Activated naive CD8-positive, alpha-beta T cell treated with anti-CD3 and anti-CD28 coated beads, Interleukin-2, amount 50 U/mL, for 24 hours (primary cell): ENCODE measurements around the gene SMPX.

Source experiments
- ATAC-seq: fragments of 150-1000 bp; cut with Tn5 transposase; one replicate; pipeline ENCODE4 v1.10.0; 2021
- DNase-seq: peaks from one replicate; pipeline ENCODE4 v3.0.0; 2021
- H3K27ac Mint-ChIP-seq: one replicate; pipeline ENCODE4 v1.8.0; 2021; ENCODE audit warnings: mild to moderate bottlenecking, mixed read lengths
- H3K27me3 Mint-ChIP-seq: one replicate; pipeline ENCODE4 v1.8.0; 2021; ENCODE audit warnings: mixed read lengths
- H3K36me3 Mint-ChIP-seq: one replicate; pipeline ENCODE4 v1.8.0; 2021; ENCODE audit warnings: low read depth, mixed read lengths
- H3K4me1 Mint-ChIP-seq: one replicate; pipeline ENCODE4 v1.8.0; 2021; ENCODE audit warnings: mixed read lengths
- H3K4me3 Mint-ChIP-seq: one replicate; pipeline ENCODE4 v1.8.0; 2021; ENCODE audit warnings: mild to moderate bottlenecking, moderate library complexity, mixed read lengths
- H3K9me3 Mint-ChIP-seq: one replicate; pipeline ENCODE4 v1.8.0; 2021; ENCODE audit warnings: mixed read lengths

Gene SMPX

GRCh38 chrX:21735768-21736127 is 22.2 kb downstream of the SMPX start:
- Mint-ChIP-seq H3K4me3 (no peak overlapping the region), H3K27me3 (peaks cover 3% of the 10 kb centered on the region), H3K4me1 (no peaks in the 10 kb centered on the region), H3K9me3 (no peaks in the 10 kb centered on the region), H3K36me3 (no peaks in the 10 kb centered on the region), H3K27ac (no peak overlapping the region)
- DNase-seq: no peak
- ATAC-seq: no peak

DNA sequence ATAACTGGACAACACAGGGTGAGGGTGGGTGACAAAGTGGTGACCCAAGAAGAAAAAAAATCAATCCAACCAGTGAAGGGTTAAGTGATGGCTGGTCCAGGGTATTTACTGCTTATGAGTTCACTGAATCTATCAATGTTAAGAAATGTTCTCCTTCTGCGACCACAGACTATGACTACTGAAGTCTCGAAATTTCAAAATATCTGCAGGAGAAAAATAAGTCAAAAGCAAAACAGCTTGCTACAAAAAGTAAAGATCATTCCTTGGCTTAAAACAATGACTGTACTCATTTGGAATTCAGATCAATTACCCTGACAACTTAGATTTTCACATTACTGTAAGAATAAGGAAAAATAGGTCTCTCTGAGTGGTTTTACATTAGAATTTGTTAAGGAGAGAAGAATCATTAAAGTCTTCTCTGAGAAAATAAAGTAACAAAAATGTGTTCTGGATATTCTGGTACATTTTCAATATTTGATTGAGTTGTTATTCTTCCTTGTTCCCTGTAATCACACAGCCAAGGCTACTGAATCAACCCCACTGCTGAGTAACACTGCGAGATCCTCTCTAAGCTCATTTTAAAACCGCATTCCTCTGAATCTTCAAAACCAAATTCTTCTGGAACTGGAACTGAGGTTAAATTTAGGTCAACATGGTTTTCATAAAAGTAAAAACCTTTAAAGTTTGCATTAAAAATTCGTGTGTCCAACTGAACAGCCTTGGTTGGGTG is 22.7 kb downstream of the SMPX start:
- no peaks in the 10 kb centered on the region for H3K9me3 Mint-ChIP-seq
- DNase-seq (no peak), ATAC-seq (no peak)
- no peak overlapping the region for H3K27ac Mint-ChIP-seq
- no peak overlapping the region for H3K4me3 Mint-ChIP-seq
- no peaks in the 10 kb centered on the region for H3K4me1 Mint-ChIP-seq
- no peaks in the 10 kb centered on the region for H3K36me3 Mint-ChIP-seq
- H3K27me3 Mint-ChIP-seq: peaks cover 3% of the 10 kb centered on the region

DNA sequence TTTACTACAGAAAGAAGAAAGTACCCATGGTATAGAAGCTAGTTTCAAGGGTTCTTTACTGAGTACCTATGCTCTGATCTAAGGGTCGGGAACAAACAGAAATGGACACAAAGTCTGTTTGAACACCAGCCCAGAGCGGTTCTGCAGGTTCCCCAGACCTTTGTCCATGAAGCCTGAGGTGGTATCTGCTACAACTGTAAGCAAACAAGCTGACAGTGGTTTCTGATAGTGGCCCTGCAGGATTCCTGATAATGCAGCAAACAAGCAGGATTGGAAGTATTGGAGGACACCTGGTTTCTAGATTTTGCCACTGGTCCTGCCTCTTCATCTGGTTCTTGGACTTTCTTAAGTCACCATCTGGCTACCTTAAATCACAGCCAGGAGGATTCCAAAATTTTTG is 23.7 kb downstream of the SMPX start:
- H3K4me3 Mint-ChIP-seq: no peak overlapping the region
- ATAC-seq (no peak), DNase-seq (no peak)
- no peaks in the 10 kb centered on the region for H3K9me3 Mint-ChIP-seq
- H3K36me3 Mint-ChIP-seq: no peaks in the 10 kb centered on the region
- no peaks in the 10 kb centered on the region for H3K4me1 Mint-ChIP-seq
- H3K27me3 Mint-ChIP-seq: peaks cover 3% of the 10 kb centered on the region
- no peak overlapping the region for H3K27ac Mint-ChIP-seq

DNA sequence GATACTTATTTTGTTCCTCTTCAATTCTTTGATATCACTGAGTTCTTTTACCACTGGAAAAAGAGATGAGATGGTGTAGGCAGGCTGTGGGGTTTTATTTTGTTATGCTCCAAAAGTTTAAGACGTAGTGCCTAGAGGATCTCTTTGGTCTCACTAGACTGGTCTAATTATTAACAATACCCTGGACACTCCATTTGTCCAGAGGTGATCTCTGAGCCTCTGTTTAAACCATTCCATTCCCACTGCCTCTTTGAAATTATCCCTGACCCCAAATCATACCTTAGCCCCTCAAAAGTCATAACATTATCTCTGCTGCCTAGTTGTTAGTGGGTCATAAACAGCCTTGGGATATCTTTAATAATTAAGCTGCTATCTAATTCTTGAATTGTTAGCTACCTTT is 24.2 kb downstream of the SMPX start:
- peaks cover 6% of the 10 kb centered on the region for H3K27me3 Mint-ChIP-seq
- H3K4me3 Mint-ChIP-seq: no peak overlapping the region
- no peaks in the 10 kb centered on the region for H3K36me3 Mint-ChIP-seq
- H3K9me3 Mint-ChIP-seq: no peaks in the 10 kb centered on the region
- H3K4me1 Mint-ChIP-seq: no peaks in the 10 kb centered on the region
- no peak overlapping the region for H3K27ac Mint-ChIP-seq
- ATAC-seq (no peak), DNase-seq (no peak)

DNA sequence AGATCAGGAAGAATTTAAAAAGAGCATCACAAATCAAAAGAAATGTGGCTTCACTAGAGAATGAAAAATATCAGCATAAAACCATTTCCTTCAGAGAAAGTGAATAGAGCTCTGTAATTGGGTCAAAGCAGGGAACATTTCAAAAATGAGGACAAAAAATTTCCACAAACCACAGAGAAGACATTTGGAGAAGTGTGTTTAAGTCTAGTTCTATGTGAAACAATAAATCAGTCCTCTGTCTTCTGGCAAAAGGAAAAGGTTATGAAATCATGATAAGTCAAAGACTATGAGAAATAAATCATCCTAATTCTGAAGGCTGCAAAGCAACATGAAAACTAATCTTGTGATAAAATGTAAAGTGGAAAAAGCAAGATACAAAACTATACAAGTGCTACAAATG is 27.9 kb downstream of the SMPX start:
- Mint-ChIP-seq H3K27me3 (peaks cover 4% of the 10 kb centered on the region), H3K36me3 (no peaks in the 10 kb centered on the region), H3K4me1 (no peaks in the 10 kb centered on the region), H3K4me3 (no peak overlapping the region), H3K27ac (no peak overlapping the region), H3K9me3 (no peaks in the 10 kb centered on the region)
- DNase-seq (no peak), ATAC-seq (no peak)

- H3K9me3 Mint-ChIP-seq: no peaks in the 10 kb centered on the region
- H3K36me3 Mint-ChIP-seq: no peaks in the 10 kb centered on the region
- ATAC-seq (no peak), DNase-seq (no peak)
- H3K4me3 Mint-ChIP-seq: no peak overlapping the region
- H3K4me1 Mint-ChIP-seq: no peaks in the 10 kb centered on the region
- no peak overlapping the region for H3K27ac Mint-ChIP-seq
- H3K27me3 Mint-ChIP-seq: peaks cover 4% of the 10 kb centered on the region
These were observed 29.5 kb downstream of the SMPX start for GRCh38 chrX:21728276-21728968.

GRCh38 chrX:21725916-21726315 is 32.0 kb downstream of the SMPX start:
- Mint-ChIP-seq H3K27ac (no peak overlapping the region), H3K4me3 (no peak overlapping the region), H3K36me3 (no peaks in the 10 kb centered on the region), H3K27me3 (peaks cover 4% of the 10 kb centered on the region), H3K9me3 (no peaks in the 10 kb centered on the region), H3K4me1 (no peaks in the 10 kb centered on the region)
- DNase-seq (no peak), ATAC-seq (no peak)

DNA sequence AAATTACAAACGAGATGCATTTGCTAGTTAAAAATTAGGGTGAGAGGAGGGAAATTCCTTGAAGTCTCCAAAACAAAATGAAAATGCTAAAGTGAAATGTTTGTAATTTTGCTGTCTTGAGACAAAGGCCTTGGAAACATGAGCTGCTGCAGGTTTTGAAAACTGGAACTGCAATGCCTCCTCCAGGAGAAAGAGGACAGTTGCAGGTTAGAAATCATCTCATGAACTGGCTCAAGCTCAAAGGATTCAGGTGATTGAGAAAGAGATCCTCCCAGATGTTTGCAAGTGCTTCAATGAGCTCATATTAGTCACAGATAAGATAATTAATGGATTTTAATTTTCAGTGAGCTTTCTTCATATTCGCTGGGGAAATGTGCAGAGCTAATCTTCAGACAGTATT is 32.4 kb downstream of the SMPX start:
- H3K4me3 Mint-ChIP-seq: no peak overlapping the region
- H3K27ac Mint-ChIP-seq: no peak overlapping the region
- no peaks in the 10 kb centered on the region for H3K36me3 Mint-ChIP-seq
- peaks cover 4% of the 10 kb centered on the region for H3K27me3 Mint-ChIP-seq
- no peak for ATAC-seq
- no peak for DNase-seq
- no peaks in the 10 kb centered on the region for H3K9me3 Mint-ChIP-seq
- H3K4me1 Mint-ChIP-seq: no peaks in the 10 kb centered on the region

DNA sequence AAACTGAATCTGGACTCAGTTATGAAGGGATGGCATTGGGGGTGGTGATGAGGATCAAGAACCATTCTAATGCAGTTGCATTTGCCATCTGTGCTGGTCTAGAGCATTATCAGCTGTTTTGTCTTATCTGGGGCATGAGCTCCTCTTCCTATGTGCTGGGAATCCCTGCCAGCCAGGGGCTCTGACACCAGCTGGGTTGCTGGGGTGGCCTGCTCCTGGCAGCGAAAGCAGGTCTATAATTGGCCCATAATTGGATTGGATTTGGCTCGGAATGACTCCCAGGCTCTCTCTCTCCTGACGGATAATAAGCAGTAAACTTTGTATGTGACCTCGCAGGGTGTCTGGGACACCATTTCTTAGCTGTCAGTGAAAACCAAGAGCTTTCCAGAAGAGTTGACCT is 34.1 kb downstream of the SMPX start:
- Mint-ChIP-seq H3K27me3 (peaks cover 2% of the 10 kb centered on the region), H3K4me3 (no peak overlapping the region), H3K27ac (no peak overlapping the region), H3K4me1 (no peaks in the 10 kb centered on the region), H3K9me3 (no peaks in the 10 kb centered on the region), H3K36me3 (no peaks in the 10 kb centered on the region)
- ATAC-seq (no peak), DNase-seq (no peak)

- H3K4me3 Mint-ChIP-seq: no peak overlapping the region
- no peaks in the 10 kb centered on the region for H3K36me3 Mint-ChIP-seq
- no peaks in the 10 kb centered on the region for H3K9me3 Mint-ChIP-seq
- no peaks in the 10 kb centered on the region for H3K4me1 Mint-ChIP-seq
- ATAC-seq (no peak), DNase-seq (peak; percentile 1)
- H3K27ac Mint-ChIP-seq: no peak overlapping the region
- H3K27me3 Mint-ChIP-seq: no peaks in the 10 kb centered on the region
These were observed 34.8 kb downstream of the SMPX start for GRCh38 chrX:21723084-21723483.

GRCh38 chrX:21721195-21721594 is 36.7 kb downstream of the SMPX start:
- ATAC-seq: no peak
- H3K4me3 Mint-ChIP-seq: no peak overlapping the region
- no peak for DNase-seq
- H3K4me1 Mint-ChIP-seq: no peaks in the 10 kb centered on the region
- no peak overlapping the region for H3K27ac Mint-ChIP-seq
- no peaks in the 10 kb centered on the region for H3K9me3 Mint-ChIP-seq
- no peaks in the 10 kb centered on the region for H3K36me3 Mint-ChIP-seq
- no peaks in the 10 kb centered on the region for H3K27me3 Mint-ChIP-seq

- H3K9me3 Mint-ChIP-seq: no peaks in the 10 kb centered on the region
- H3K27me3 Mint-ChIP-seq: no peaks in the 10 kb centered on the region
- no peak overlapping the region for H3K27ac Mint-ChIP-seq
- DNase-seq (no peak), ATAC-seq (no peak)
- no peak overlapping the region for H3K4me3 Mint-ChIP-seq
- no peaks in the 10 kb centered on the region for H3K36me3 Mint-ChIP-seq
- H3K4me1 Mint-ChIP-seq: no peaks in the 10 kb centered on the region
These were observed 39.3 kb downstream of the SMPX start for GRCh38 chrX:21718575-21718974.

GRCh38 chrX:21717802-21718201 is 40.1 kb downstream of the SMPX start:
- H3K27ac Mint-ChIP-seq: no peak overlapping the region
- H3K27me3 Mint-ChIP-seq: no peaks in the 10 kb centered on the region
- no peaks in the 10 kb centered on the region for H3K4me1 Mint-ChIP-seq
- no peak overlapping the region for H3K4me3 Mint-ChIP-seq
- DNase-seq (no peak), ATAC-seq (no peak)
- H3K36me3 Mint-ChIP-seq: no peaks in the 10 kb centered on the region
- no peaks in the 10 kb centered on the region for H3K9me3 Mint-ChIP-seq

DNA sequence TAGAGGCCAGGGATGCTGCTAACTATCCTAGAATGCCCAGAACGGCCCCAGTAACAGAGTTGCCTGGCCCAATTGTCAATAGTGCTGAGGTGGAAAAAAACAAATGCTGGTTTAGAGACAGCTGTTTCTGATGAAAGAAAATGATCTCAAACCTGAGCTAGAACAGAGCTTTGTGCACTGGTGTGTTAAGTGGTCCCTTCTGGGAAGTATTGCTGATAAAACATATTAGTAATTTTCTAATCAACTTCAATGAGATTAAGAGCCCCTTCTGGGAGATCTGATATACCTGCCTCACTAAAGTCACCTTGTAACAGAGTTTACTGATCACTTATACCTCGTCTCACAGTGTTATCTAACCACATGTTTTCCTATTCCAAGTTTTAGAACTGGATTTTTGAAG is 42.1 kb downstream of the SMPX start:
- ATAC-seq: no peak
- Mint-ChIP-seq H3K4me3 (no peak overlapping the region), H3K27ac (no peak overlapping the region), H3K4me1 (no peaks in the 10 kb centered on the region), H3K36me3 (no peaks in the 10 kb centered on the region), H3K27me3 (no peaks in the 10 kb centered on the region), H3K9me3 (no peaks in the 10 kb centered on the region)
- DNase-seq: no peak

DNA sequence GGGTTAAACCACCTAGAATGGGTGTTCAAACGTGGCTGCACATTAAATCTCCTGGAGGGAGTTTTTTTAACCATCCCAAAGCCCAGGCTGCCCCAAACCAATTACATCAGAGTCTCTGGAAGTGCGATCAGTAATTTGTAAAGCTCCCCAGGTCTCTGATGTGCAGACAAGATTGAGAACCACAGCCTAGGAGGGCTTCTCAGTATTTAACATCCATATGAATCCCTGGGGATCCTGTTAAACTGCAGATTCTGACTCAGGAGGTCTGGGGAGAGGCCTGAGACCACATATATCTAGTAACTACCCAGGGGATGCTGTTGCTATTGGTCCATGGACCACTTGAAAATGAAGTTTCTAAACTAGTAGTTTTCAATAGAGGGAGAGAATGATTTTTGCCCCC is 42.6 kb downstream of the SMPX start:
- ATAC-seq (no peak), DNase-seq (no peak)
- Mint-ChIP-seq H3K27ac (no peak overlapping the region), H3K4me1 (no peaks in the 10 kb centered on the region), H3K9me3 (no peaks in the 10 kb centered on the region), H3K4me3 (no peak overlapping the region), H3K27me3 (no peaks in the 10 kb centered on the region), H3K36me3 (no peaks in the 10 kb centered on the region)

DNA sequence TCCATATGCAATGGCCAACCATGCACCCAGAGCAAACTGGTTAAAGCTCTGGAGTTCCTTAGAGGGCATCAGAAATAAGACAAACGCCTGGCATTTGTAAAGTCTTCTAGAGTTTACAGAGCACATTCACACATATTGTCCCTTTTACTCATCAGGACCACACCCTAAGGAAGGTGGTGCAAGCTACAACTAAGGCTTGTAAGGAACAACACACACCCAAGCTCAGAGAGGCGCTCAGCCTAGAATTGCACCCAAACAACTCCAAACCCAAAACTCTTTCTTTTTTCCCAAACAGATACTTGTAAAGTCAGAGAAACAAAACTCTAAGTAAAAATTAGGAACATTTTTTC is 46.1 kb downstream of the SMPX start:
- Mint-ChIP-seq H3K4me3 (no peak overlapping the region), H3K36me3 (no peaks in the 10 kb centered on the region), H3K27ac (no peak overlapping the region), H3K27me3 (no peaks in the 10 kb centered on the region), H3K4me1 (no peaks in the 10 kb centered on the region), H3K9me3 (no peaks in the 10 kb centered on the region)
- ATAC-seq (no peak), DNase-seq (no peak)
